ENCODE results near the gene PRKG2. TPM values are rescaled to one million over a fixed set of nuclear protein-coding genes. Genes with fewer than 3 reads are reported as not detected.

Gene PRKG2
- total and polyA plus RNA-seq, 12 donors = 0.17 to 0.51 (median 0.20) TPM; not detected in 9

GRCh38 chr4:81143183-81143582, 71.8 kb downstream of the PRKG2 start:
- 64 to 76% methylated on average over 2 of the region's 2 CpGs for WGBS, 2 donors
- no peak overlapping the region for H3K27ac ChIP-seq
- no peak for ATAC-seq

DNA sequence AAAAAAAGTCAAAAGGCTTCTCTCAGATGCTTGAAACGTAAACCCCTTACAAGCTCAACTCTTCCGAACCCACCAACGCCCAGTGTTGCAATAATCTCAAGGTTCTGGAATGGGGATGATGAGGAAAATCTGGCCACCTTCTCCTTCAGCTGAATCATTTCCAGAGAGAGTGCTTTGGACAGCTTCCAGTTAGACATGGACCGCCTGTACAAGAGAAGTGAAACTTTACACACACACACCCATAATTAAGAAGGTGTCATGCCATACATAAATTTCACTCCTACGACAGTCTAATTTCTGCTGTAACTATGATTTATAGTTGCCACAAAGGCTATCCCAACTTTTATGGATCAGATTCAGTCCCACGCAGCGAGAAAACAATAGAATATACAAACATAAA, 72.3 kb downstream of the PRKG2 start:
- DNase-seq (no peak), ATAC-seq (no peak)
- TF ChIP-seq CTCF (IDR thresholded peaks at IDR 0.05) = no peak
- H3K4me3 ChIP-seq = no peak overlapping the region
- H3K9me3 ChIP-seq = no peaks in the 10 kb centered on the region
- 71 to 73% methylated on average over 7 of the region's 7 CpGs for WGBS, 2 donors
- intact Hi-C loops (cut with DNase I) = no loop called here
- no peak overlapping the region for H3K27ac ChIP-seq
- H3K36me3 ChIP-seq = no peaks in the 10 kb centered on the region
- no peaks in the 10 kb centered on the region for H3K4me1 ChIP-seq
- no peaks in the 10 kb centered on the region for H3K27me3 ChIP-seq

More at GRCh38 chr4:81143183-81143582, 71.8 kb downstream of the PRKG2 start:
- no peaks in the 10 kb centered on the region for H3K4me1 ChIP-seq
- intact Hi-C loops (cut with DNase I) = no loop called here
- no peaks in the 10 kb centered on the region for H3K36me3 ChIP-seq
- no peaks in the 10 kb centered on the region for H3K9me3 ChIP-seq
- H3K27me3 ChIP-seq = no peaks in the 10 kb centered on the region
- no peak for DNase-seq
- TF ChIP-seq CTCF (IDR thresholded peaks at IDR 0.05) = no peak
- H3K4me3 ChIP-seq = no peak overlapping the region

DNA sequence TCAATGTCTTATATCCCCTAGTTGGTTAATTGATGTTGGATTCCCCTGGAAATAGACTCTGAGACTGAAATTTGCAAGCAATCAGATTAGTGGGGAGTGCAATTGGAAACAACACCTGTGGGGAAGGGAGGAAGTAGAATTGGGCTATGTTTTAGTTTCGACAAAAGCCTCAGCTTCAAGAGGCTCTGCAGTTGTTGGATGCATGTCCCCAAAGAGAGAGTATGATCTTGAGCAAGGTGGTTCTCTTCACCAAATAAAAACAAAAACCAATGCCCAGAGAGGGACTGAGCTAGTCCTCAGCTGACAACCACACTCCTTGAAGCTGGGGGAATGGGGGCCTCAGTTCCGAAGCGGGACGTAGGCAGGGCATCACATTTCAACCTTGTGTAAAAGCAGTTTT, 77.1 kb downstream of the PRKG2 start:
- Histone ChIP-seq H3K36me3 (no peaks in the 10 kb centered on the region), H3K27ac (no peak overlapping the region), H3K4me3 (no peak overlapping the region), H3K27me3 (no peaks in the 10 kb centered on the region), H3K4me1 (no peaks in the 10 kb centered on the region), H3K9me3 (no peaks in the 10 kb centered on the region)
- TF ChIP-seq CTCF (IDR thresholded peaks at IDR 0.05) = no peak
- WGBS, 2 donors = 92 to 94% methylated on average over 4 of the region's 4 CpGs
- intact Hi-C loops (cut with DNase I) = no loop called here
- ATAC-seq (no peak), DNase-seq (no peak)

DNA sequence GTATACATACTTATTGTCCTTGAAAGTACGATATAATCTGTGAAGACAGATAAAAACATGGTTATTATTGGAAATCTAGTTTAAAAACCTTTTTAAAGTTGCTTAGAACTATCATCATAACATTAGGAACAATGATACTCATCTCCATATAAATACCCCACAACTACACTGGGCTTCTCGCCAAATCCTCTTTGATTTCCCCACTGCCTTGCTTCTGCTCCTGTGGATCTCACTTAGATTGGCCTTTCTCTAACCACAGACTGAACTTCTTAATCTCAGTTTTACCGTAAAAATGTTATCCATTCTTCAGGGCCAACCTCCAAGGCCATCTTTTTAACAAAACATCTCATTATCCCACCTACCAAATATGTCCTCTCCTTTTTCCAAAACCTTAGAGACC, 77.6 kb downstream of the PRKG2 start:
- H3K4me1 ChIP-seq = no peaks in the 10 kb centered on the region
- H3K27ac ChIP-seq = no peak overlapping the region
- H3K36me3 ChIP-seq = no peaks in the 10 kb centered on the region
- ATAC-seq = no peak
- no peak for TF ChIP-seq CTCF (IDR thresholded peaks at IDR 0.05)
- H3K4me3 ChIP-seq = no peak overlapping the region
- no peak for DNase-seq
- 71 to 80% methylated on average over 3 of the region's 3 CpGs for WGBS, 2 donors
- H3K27me3 ChIP-seq = no peaks in the 10 kb centered on the region
- H3K9me3 ChIP-seq = no peaks in the 10 kb centered on the region
- intact Hi-C loops (cut with DNase I) = no loop called here
